Activated T-cell treated with anti-CD3 and anti-CD28 coated beads, Interleukin-2, amount 50 U/mL, for 72 hours (primary cell): ENCODE results near the gene UBE2Q1. TPM values are rescaled to one million over a fixed set of nuclear protein-coding genes. Genes with fewer than 3 reads are reported as not detected.
"Not testable (repeated sequence)": the region's sequence is repeated elsewhere in the genome, so short reads cannot be mapped to it uniquely, and the experiment has no call there.

Source experiments
- ATAC-seq, 2 donors: fragments of 150-1000 bp; cut with Tn5 transposase; replicated peaks in 1 of 2; 2 replicates each; pipeline ENCODE4 v1.10.0; 2021; ENCODE audit warnings: moderate library complexity in 2 of 2, mild to moderate bottlenecking in 1 of 2
- DNase-seq, 2 donors: peaks; one replicate each; pipeline ENCODE4 v3.0.0; 2021 to 2022; ENCODE audit warnings: mixed read lengths in 1 of 2
- H3K27ac Mint-ChIP-seq: one replicate; pipeline ENCODE4 v1.8.0; 2022; ENCODE audit warnings: mild to moderate bottlenecking, moderate library complexity, mixed read lengths
- H3K27me3 Mint-ChIP-seq: one replicate; pipeline ENCODE4 v1.8.0; 2022; ENCODE audit warnings: low read depth, mixed read lengths
- H3K36me3 Mint-ChIP-seq, 2 donors: one replicate each; pipeline ENCODE4 v1.8.0; 2022; ENCODE audit warnings: mixed read lengths in 2 of 2, mild to moderate bottlenecking in 1 of 2; ENCODE audit not compliant: insufficient read depth in 2 of 2
- H3K4me1 Mint-ChIP-seq: one replicate; pipeline ENCODE4 v1.8.0; 2022; ENCODE audit warnings: low read depth, mixed read lengths
- H3K4me3 Mint-ChIP-seq, 2 donors: one replicate each; pipeline ENCODE4 v1.8.0; 2022; ENCODE audit warnings: mild to moderate bottlenecking in 2 of 2, mixed read lengths in 2 of 2, moderate library complexity in 2 of 2
- H3K9me3 Mint-ChIP-seq, 2 donors: one replicate each; pipeline ENCODE4 v1.8.0; 2022; ENCODE audit warnings: mixed read lengths in 2 of 2
- total RNA-seq, 2 donors: library from RNA; stranded (reverse); gene quantifications; one replicate each; pipeline ENCODE4 v1.2.3, GENCODE V29; 2022

The UBE2Q1 gene
- total RNA-seq, 2 donors from 2014 or later = 99.6 to 102 TPM

DNA sequence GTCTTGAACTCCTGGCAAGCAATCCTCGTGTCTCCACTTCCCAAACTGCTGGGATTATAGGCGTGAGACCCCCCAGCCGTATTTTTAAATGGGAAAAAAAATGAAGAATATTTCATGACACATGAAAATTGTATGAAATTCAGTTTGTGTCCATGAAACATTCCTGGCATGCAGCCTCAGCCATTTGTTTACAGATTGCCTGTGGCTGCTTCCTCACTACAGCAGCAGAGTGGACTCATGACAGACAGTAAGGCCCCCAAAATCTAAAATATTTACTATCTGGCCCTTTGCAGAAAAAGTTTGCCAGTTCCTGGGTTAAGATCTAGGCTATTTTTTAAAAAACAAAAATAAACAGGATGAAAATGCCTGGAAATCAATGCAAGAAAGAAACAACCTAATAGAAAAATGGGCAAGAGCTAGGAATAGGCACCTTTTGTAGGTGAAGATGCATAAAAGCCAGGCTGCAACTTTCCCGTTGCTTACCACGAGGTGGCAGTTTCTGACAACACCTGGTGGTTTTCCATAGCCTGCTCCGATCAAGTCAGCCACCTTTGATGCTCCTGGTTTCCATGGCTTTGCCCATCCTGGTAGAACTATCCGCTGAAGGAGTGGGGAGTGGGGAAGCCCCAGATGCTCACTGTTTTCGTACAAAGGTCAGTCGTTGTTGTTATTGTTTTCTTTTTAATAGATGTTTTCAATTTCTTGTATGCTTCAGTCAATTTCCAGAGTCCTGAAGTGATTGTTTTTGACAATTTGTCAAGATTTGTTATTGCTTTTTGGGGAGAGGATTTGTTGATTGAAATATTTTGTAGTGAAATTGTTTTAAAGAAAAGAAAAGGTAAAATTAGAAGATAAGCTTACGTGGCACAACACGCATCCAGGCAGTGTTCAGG is 24.3 kb downstream of the UBE2Q1 start:
- H3K9me3 Mint-ChIP-seq = no peaks in the 10 kb centered on the region
- no peak for ATAC-seq
- H3K27me3 Mint-ChIP-seq = peaks cover 19% of the 10 kb centered on the region
- no peak overlapping the region for H3K27ac Mint-ChIP-seq
- no peak overlapping the region for H3K4me3 Mint-ChIP-seq
- no peaks in the 10 kb centered on the region for H3K36me3 Mint-ChIP-seq
- no peak for DNase-seq
- no peaks in the 10 kb centered on the region for H3K4me1 Mint-ChIP-seq

DNA sequence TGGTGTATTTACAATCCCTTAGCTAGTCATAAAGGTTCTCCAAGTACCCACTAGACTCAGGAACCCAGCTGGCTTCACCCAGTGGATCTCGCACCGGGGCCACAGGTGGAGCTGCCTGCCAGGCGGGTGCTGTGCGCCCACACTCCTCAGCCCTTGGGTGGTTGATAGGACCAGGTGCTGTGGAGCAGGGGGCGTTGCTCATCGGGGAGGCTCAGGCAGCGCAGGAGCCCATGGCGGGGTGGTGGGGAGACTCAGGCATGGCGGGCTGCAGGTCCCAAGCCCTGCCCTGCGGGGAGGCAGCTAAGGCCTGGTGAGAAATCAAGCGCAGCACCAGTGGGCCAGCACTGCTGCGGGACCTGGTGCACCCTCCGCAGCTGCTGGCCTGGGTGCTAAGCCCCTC is 26.5 kb downstream of the UBE2Q1 start:
- not testable (repeated sequence) for H3K27ac Mint-ChIP-seq, H3K4me1 Mint-ChIP-seq, H3K4me3 Mint-ChIP-seq, DNase-seq, ATAC-seq, H3K9me3 Mint-ChIP-seq, H3K36me3 Mint-ChIP-seq
- peaks cover 19% of the 10 kb centered on the region for H3K27me3 Mint-ChIP-seq

DNA sequence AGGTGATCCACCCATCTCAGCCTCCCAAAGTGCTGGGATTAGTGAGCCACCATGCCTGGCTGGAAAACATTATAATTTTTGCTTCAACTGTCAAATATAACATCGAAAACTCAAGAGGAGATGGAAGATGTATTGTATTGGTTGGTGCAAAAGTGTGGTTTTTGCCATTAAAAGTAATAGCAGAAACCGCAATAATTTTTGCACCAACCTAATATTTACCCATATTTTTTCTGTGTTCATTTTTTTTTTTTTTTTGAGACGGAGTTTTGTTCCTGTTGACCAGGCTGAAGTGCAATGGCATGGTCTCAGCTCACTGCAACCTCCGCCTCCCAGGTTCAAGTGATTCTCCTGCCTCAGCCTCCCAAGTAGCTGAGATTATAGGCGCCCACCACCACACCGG is 29.2 kb downstream of the UBE2Q1 start:
- Mint-ChIP-seq H3K27ac (no peak overlapping the region), H3K4me3 (no peak overlapping the region), H3K4me1 (no peaks in the 10 kb centered on the region), H3K36me3 (no peaks in the 10 kb centered on the region), H3K27me3 (peaks cover 3% of the 10 kb centered on the region), H3K9me3 (no peaks in the 10 kb centered on the region)
- ATAC-seq (no peak), DNase-seq (no peak)

DNA sequence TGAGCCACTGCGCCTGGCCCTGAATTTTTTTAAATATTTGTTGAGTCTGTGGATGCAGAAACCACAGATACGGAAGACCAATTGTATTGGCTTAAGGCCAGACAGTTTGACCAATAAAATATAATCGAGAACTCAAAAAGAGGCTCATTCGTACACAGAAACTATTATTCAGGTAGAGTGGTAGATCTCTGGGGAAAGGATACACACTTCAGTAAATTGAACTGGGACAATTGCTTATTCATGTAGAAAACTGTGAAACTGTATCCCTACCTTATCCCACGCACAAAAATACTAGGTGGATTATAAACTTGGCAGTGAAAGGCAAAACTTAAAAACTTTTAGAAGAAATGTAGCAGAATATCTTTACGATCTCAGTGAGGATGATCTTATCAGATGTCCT is 31.3 kb downstream of the UBE2Q1 start:
- Mint-ChIP-seq H3K36me3 (no peaks in the 10 kb centered on the region), H3K4me3 (no peak overlapping the region), H3K4me1 (no peaks in the 10 kb centered on the region), H3K27ac (no peak overlapping the region), H3K27me3 (peaks cover under 1% of the 10 kb centered on the region), H3K9me3 (no peaks in the 10 kb centered on the region)
- DNase-seq (no peak), ATAC-seq (no peak)

GRCh38 chr1:154524881-154525280 is 33.6 kb downstream of the UBE2Q1 start:
- no peak overlapping the region for H3K4me3 Mint-ChIP-seq
- no peak overlapping the region for H3K27ac Mint-ChIP-seq
- DNase-seq = no peak
- no peaks in the 10 kb centered on the region for H3K36me3 Mint-ChIP-seq
- H3K4me1 Mint-ChIP-seq = no peaks in the 10 kb centered on the region
- H3K9me3 Mint-ChIP-seq = no peaks in the 10 kb centered on the region
- peaks cover 11% of the 10 kb centered on the region for H3K27me3 Mint-ChIP-seq
- no peak for ATAC-seq

GRCh38 chr1:154521695-154522094 is 36.8 kb downstream of the UBE2Q1 start:
- H3K9me3 Mint-ChIP-seq = no peaks in the 10 kb centered on the region
- no peaks in the 10 kb centered on the region for H3K36me3 Mint-ChIP-seq
- H3K4me1 Mint-ChIP-seq = no peaks in the 10 kb centered on the region
- no peak for DNase-seq
- H3K27me3 Mint-ChIP-seq = peaks cover 16% of the 10 kb centered on the region
- no peak overlapping the region for H3K4me3 Mint-ChIP-seq
- ATAC-seq = no peak
- no peak overlapping the region for H3K27ac Mint-ChIP-seq

- H3K27ac Mint-ChIP-seq = no peak overlapping the region
- H3K36me3 Mint-ChIP-seq = no peaks in the 10 kb centered on the region
- H3K9me3 Mint-ChIP-seq = no peaks in the 10 kb centered on the region
- H3K4me1 Mint-ChIP-seq = no peaks in the 10 kb centered on the region
- ATAC-seq (no peak), DNase-seq (no peak)
- peaks cover 26% of the 10 kb centered on the region for H3K27me3 Mint-ChIP-seq
- no peak overlapping the region for H3K4me3 Mint-ChIP-seq
Observed at GRCh38 chr1:154520333-154520732, 38.1 kb downstream of the UBE2Q1 start.

GRCh38 chr1:154519591-154519991 is 38.9 kb downstream of the UBE2Q1 start:
- H3K4me1 Mint-ChIP-seq = no peaks in the 10 kb centered on the region
- ATAC-seq (no peak), DNase-seq (no peak)
- H3K27ac Mint-ChIP-seq = no peak overlapping the region
- no peak overlapping the region for H3K4me3 Mint-ChIP-seq
- H3K9me3 Mint-ChIP-seq = no peaks in the 10 kb centered on the region
- H3K36me3 Mint-ChIP-seq = no peaks in the 10 kb centered on the region
- peaks cover 28% of the 10 kb centered on the region for H3K27me3 Mint-ChIP-seq

GRCh38 chr1:154517661-154518060 is 40.8 kb downstream of the UBE2Q1 start:
- Mint-ChIP-seq H3K4me1 (no peaks in the 10 kb centered on the region), H3K4me3 (no peak overlapping the region), H3K9me3 (no peaks in the 10 kb centered on the region), H3K27me3 (peaks cover 33% of the 10 kb centered on the region), H3K27ac (no peak overlapping the region), H3K36me3 (no peaks in the 10 kb centered on the region)
- no peak for DNase-seq
- ATAC-seq = no peak

GRCh38 chr1:154514066-154514553 is 44.4 kb downstream of the UBE2Q1 start:
- ATAC-seq (no peak), DNase-seq (no peak)
- Mint-ChIP-seq H3K4me1 (no peaks in the 10 kb centered on the region), H3K9me3 (no peaks in the 10 kb centered on the region), H3K36me3 (no peaks in the 10 kb centered on the region), H3K27me3 (peaks cover 24% of the 10 kb centered on the region), H3K4me3 (no peak overlapping the region), H3K27ac (no peak overlapping the region)

GRCh38 chr1:154512760-154513159 is 45.7 kb downstream of the UBE2Q1 start:
- H3K4me3 Mint-ChIP-seq = no peak overlapping the region
- no peak for ATAC-seq
- no peaks in the 10 kb centered on the region for H3K36me3 Mint-ChIP-seq
- H3K9me3 Mint-ChIP-seq = no peaks in the 10 kb centered on the region
- H3K4me1 Mint-ChIP-seq = no peaks in the 10 kb centered on the region
- H3K27ac Mint-ChIP-seq = no peak overlapping the region
- no peak for DNase-seq
- H3K27me3 Mint-ChIP-seq = peaks cover 23% of the 10 kb centered on the region

- no peak for ATAC-seq
- DNase-seq = no peak
- H3K4me3 Mint-ChIP-seq = peak overlapping the region in 1 of 2 donors; percentile 32
- peaks cover 52% of the 10 kb centered on the region for H3K27me3 Mint-ChIP-seq
- H3K36me3 Mint-ChIP-seq = peaks cover 10 to 11% of the 10 kb centered on the region in 2 donors
- peaks cover 11% of the 10 kb centered on the region for H3K4me1 Mint-ChIP-seq
- H3K27ac Mint-ChIP-seq = no peak overlapping the region
- peaks cover 4 to 5% of the 10 kb centered on the region in 2 donors for H3K9me3 Mint-ChIP-seq
Observed at GRCh38 chr1:154503898-154504297, 54.6 kb downstream of the UBE2Q1 start.

DNA sequence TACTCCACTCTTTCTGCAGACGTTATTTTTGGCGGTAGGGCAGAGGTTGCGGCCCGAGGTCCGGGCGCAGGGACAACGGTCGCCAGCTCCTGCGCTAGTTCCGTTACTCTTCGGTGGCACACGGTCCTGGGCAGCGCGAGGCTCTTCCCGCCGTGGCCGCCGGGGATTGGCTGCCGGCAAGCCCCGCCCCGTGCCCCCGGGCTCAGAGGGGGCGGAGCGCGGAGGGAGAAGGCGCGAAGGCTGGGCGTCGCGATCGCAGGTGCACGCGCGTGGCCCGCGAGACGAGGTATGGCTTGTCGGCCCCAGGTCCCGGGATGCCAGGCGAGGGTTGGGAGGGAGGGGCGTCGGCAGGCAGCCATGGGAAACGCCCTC is 55.7 kb downstream of the UBE2Q1 start:
- Mint-ChIP-seq H3K9me3 (peaks cover 4 to 5% of the 10 kb centered on the region in 2 donors), H3K27ac (no peak overlapping the region), H3K36me3 (peaks cover 11 to 12% of the 10 kb centered on the region in 2 donors), H3K27me3 (peaks cover 50% of the 10 kb centered on the region), H3K4me1 (peaks cover 22% of the 10 kb centered on the region), H3K4me3 (peak overlapping the region; percentile 68 to 71)
- DNase-seq (no peak), ATAC-seq (peak; percentile 2 to 5)
